Neuronal stem cell (in vitro differentiated cells): ENCODE data around the gene KDM1B.

Experiments used
- DNase-seq: peaks from one replicate; pipeline ENCODE4 v3.0.0-alpha.2; 2013; ENCODE audit warnings: low spot score
- H2AFZ ChIP-seq: one replicate; pipeline ENCODE4 v1.6.1; 2013; ENCODE audit warnings: mild to moderate bottlenecking, low read length, inconsistent platforms
- H2AK5ac ChIP-seq: 2 replicates; pipeline ENCODE4 v1.6.1; 2013; ENCODE audit warnings: low read depth, mild to moderate bottlenecking, inconsistent platforms, low read length, moderate library complexity, mixed read lengths
- H2BK120ac ChIP-seq: 2 replicates; pipeline ENCODE4 v1.6.1; 2013; ENCODE audit warnings: low read depth, mild to moderate bottlenecking, inconsistent platforms, low read length, moderate library complexity, mixed read lengths
- H2BK12ac ChIP-seq: one replicate; pipeline ENCODE4 v1.6.1; 2013; ENCODE audit warnings: low read length, inconsistent platforms
- H2BK15ac ChIP-seq: 2 replicates; pipeline ENCODE4 v1.6.1; 2013; ENCODE audit warnings: mild to moderate bottlenecking, low read length, inconsistent platforms, mixed read lengths
- H2BK5ac ChIP-seq: one replicate; pipeline ENCODE4 v1.6.1; 2013; ENCODE audit warnings: inconsistent platforms, mild to moderate bottlenecking, low read length, moderate library complexity
- H3K14ac ChIP-seq: one replicate; pipeline ENCODE4 v1.6.1; 2013; ENCODE audit warnings: low read length, inconsistent platforms
- H3K18ac ChIP-seq: 2 replicates; pipeline ENCODE4 v1.6.1; 2013; ENCODE audit warnings: low read length, inconsistent platforms
- H3K23ac ChIP-seq: 2 replicates; pipeline ENCODE4 v1.6.1; 2013; ENCODE audit warnings: low read depth, mild to moderate bottlenecking, mixed read lengths, low read length, inconsistent platforms; ENCODE audit not compliant: poor library complexity
- H3K27ac ChIP-seq: replicated peaks from 3 replicates; pipeline ENCODE4 v1.5.1; 2013; ENCODE audit warnings: low read length, inconsistent platforms
- H3K27me3 ChIP-seq, 3 experiments: 2 replicates each; pipeline ENCODE4 v1.6.1; 2013; ENCODE audit warnings: low read length in 3 of 3, mild to moderate bottlenecking in 2 of 3, inconsistent platforms in 1 of 3, low read depth in 1 of 3, mixed read lengths in 1 of 3, moderate library complexity in 1 of 3; ENCODE audit not compliant: control insufficient read depth in 3 of 3, insufficient read depth in 3 of 3
- H3K36me3 ChIP-seq, 2 donors: replicated peaks in 1 of 2; 2 replicates each; pipeline ENCODE4 v1.6.1; 2013; ENCODE audit warnings: low read length in 2 of 2; ENCODE audit not compliant: control insufficient read depth in 2 of 2, insufficient read depth in 2 of 2
- H3K4ac ChIP-seq: 2 replicates; pipeline ENCODE4 v1.6.1; 2013; ENCODE audit warnings: inconsistent platforms, mild to moderate bottlenecking, low read length, moderate library complexity
- H3K4me1 ChIP-seq, 2 donors: 1 replicate in 1 of 2; 2 replicates in 1 of 2; pipeline ENCODE4 v1.6.1; 2013; ENCODE audit warnings: low read length in 2 of 2, low read depth in 1 of 2; ENCODE audit not compliant: control insufficient read depth in 2 of 2, insufficient read depth in 1 of 2
- H3K4me2 ChIP-seq: one replicate; pipeline ENCODE4 v1.6.1; 2013; ENCODE audit warnings: mild to moderate bottlenecking, low read length, inconsistent platforms; ENCODE audit not compliant: insufficient read depth, poor library complexity, severe bottlenecking
- H3K4me3 ChIP-seq, 2 donors: 2 replicates each; pipeline ENCODE4 v1.5.1; 2013; ENCODE audit warnings: low read length in 2 of 2, mild to moderate bottlenecking in 2 of 2, inconsistent platforms in 1 of 2, moderate library complexity in 1 of 2
- H3K79me1 ChIP-seq: one replicate; pipeline ENCODE4 v1.6.1; 2013; ENCODE audit warnings: low read depth, mild to moderate bottlenecking, inconsistent platforms, low read length, moderate library complexity
- H3K9ac ChIP-seq: one replicate; pipeline ENCODE4 v1.6.1; 2013; ENCODE audit warnings: mild to moderate bottlenecking, low read depth, low read length, inconsistent platforms; ENCODE audit not compliant: poor library complexity
- H3K9me3 ChIP-seq, 2 donors: replicated peaks in 1 of 2; 2 replicates each; pipeline versions ENCODE3 to v1.6.1; 2013; ENCODE audit warnings: low read length in 2 of 2, mild to moderate bottlenecking in 2 of 2, inconsistent platforms in 1 of 2, low read depth in 1 of 2, mixed read lengths in 1 of 2, moderate library complexity in 1 of 2; ENCODE audit not compliant: control insufficient read depth in 2 of 2, insufficient read depth in 1 of 2
- H4K8ac ChIP-seq: one replicate; pipeline ENCODE4 v1.6.1; 2013; ENCODE audit warnings: low read depth, mild to moderate bottlenecking, inconsistent platforms, low read length, moderate library complexity
- H4K91ac ChIP-seq: one replicate; pipeline ENCODE4 v1.6.1; 2013; ENCODE audit warnings: low read length, low read depth, mild to moderate bottlenecking, inconsistent platforms; ENCODE audit not compliant: poor library complexity
- WGBS, 2 donors: extraction: QIAGEN DNeasy Blood & Tissue Kit; methylation state at CpG; one replicate each; pipeline ENCODE4 v1.1.7; 2013; ENCODE audit warnings: missing lambda C conversion rate in 2 of 2, mixed read lengths in 1 of 2; ENCODE audit not compliant: insufficient read length in 2 of 2, insufficient replicate concordance in 1 of 2; ENCODE audit errors: extremely low coverage in 2 of 2; 5-methylcytosine and 5-hydroxymethylcytosine counted together

KDM1B gene

DNA sequence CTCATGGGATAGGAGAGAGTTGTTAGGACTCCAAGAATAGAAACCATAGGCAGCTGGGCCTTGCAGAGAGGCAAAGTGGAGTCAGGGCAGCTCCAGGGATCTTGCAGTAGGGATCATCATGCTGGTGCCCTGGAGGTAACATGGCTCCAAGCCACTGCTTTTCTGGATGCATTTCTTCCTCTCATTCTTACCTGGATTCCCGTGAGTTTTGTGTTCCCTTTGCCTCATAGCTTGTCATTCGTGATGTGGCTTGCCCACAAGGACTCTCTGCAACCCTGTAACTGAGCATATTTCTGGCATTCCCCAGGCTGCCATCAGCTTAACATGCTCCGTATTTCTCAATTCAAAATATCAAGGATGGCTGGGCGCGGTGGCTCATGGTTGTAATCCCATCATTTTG lies 38.1 kb upstream of the KDM1B start:
- no peak overlapping the region for H2BK12ac ChIP-seq
- H3K9ac ChIP-seq: no peak overlapping the region
- H4K91ac ChIP-seq: no peak overlapping the region
- H2AK5ac ChIP-seq: no peak overlapping the region
- no peak overlapping the region for H3K27ac ChIP-seq
- no peak overlapping the region for H2BK5ac ChIP-seq
- H4K8ac ChIP-seq: no peak overlapping the region
- no CpG with 5 or more reads among the region's 5 CpGs for WGBS, 2 donors
- peaks cover 0 to 18% (median 7%) of the 10 kb centered on the region in 3 experiments for H3K27me3 ChIP-seq
- H3K4me1 ChIP-seq: no peaks in the 10 kb centered on the region
- no peaks in the 10 kb centered on the region for H3K79me1 ChIP-seq
- H2AFZ ChIP-seq: no peak overlapping the region
- no peaks in the 10 kb centered on the region for H3K9me3 ChIP-seq
- no peaks in the 10 kb centered on the region for H3K36me3 ChIP-seq
- H3K23ac ChIP-seq: no peak overlapping the region
- no peak overlapping the region for H3K18ac ChIP-seq
- no peak overlapping the region for H3K4me2 ChIP-seq
- H3K4ac ChIP-seq: no peak overlapping the region
- H3K4me3 ChIP-seq: no peak overlapping the region
- H3K14ac ChIP-seq: no peak overlapping the region
- no peak overlapping the region for H2BK120ac ChIP-seq
- DNase-seq: no peak
- no peak overlapping the region for H2BK15ac ChIP-seq

GRCh38 chr6:18118330-18118729 lies 36.9 kb upstream of the KDM1B start:
- Histone ChIP-seq H3K9me3 (no peaks in the 10 kb centered on the region), H2BK5ac (no peak overlapping the region), H3K4me3 (no peak overlapping the region), H3K18ac (no peak overlapping the region), H3K4me1 (peaks cover 0 to 1% of the 10 kb centered on the region in 2 donors), H3K4ac (no peak overlapping the region), H2BK15ac (no peak overlapping the region), H3K27me3 (peaks cover 0 to 18% (median 10%) of the 10 kb centered on the region in 3 experiments), H2AK5ac (no peak overlapping the region), H2BK12ac (no peak overlapping the region), H3K14ac (no peak overlapping the region), H3K4me2 (no peak overlapping the region), H3K23ac (no peak overlapping the region), H2AFZ (no peak overlapping the region), H3K27ac (no peak overlapping the region), H4K91ac (no peak overlapping the region), H3K36me3 (no peaks in the 10 kb centered on the region), H3K9ac (no peak overlapping the region), H2BK120ac (no peak overlapping the region), H4K8ac (no peak overlapping the region), H3K79me1 (no peaks in the 10 kb centered on the region)
- WGBS, 2 donors: no CpG with 5 or more reads among the region's 3 CpGs
- DNase-seq: no peak

GRCh38 chr6:18119236-18119635 lies 36.0 kb upstream of the KDM1B start:
- no peak overlapping the region for H2BK15ac ChIP-seq
- no peak overlapping the region for H4K8ac ChIP-seq
- H3K14ac ChIP-seq: no peak overlapping the region
- no peak overlapping the region for H3K4me2 ChIP-seq
- H3K18ac ChIP-seq: no peak overlapping the region
- H3K23ac ChIP-seq: no peak overlapping the region
- no peaks in the 10 kb centered on the region for H3K9me3 ChIP-seq
- H2AFZ ChIP-seq: no peak overlapping the region
- H3K9ac ChIP-seq: no peak overlapping the region
- H4K91ac ChIP-seq: no peak overlapping the region
- no peak overlapping the region for H3K4ac ChIP-seq
- peaks cover 0 to 18% (median 10%) of the 10 kb centered on the region in 3 experiments for H3K27me3 ChIP-seq
- no peak for DNase-seq
- peaks cover 0 to 1% of the 10 kb centered on the region in 2 donors for H3K4me1 ChIP-seq
- H3K79me1 ChIP-seq: no peaks in the 10 kb centered on the region
- H3K27ac ChIP-seq: no peak overlapping the region
- H2AK5ac ChIP-seq: no peak overlapping the region
- H2BK12ac ChIP-seq: no peak overlapping the region
- no peaks in the 10 kb centered on the region for H3K36me3 ChIP-seq
- H2BK5ac ChIP-seq: no peak overlapping the region
- no CpG with 5 or more reads among the region's 5 CpGs for WGBS, 2 donors
- no peak overlapping the region for H3K4me3 ChIP-seq
- H2BK120ac ChIP-seq: no peak overlapping the region

- Histone ChIP-seq H3K14ac (no peak overlapping the region), H3K4me2 (no peak overlapping the region), H3K4ac (no peak overlapping the region), H3K18ac (no peak overlapping the region), H4K8ac (no peak overlapping the region), H3K4me1 (peaks cover 0 to 3% of the 10 kb centered on the region in 2 donors), H2BK5ac (no peak overlapping the region), H3K23ac (peak overlapping the region; percentile 92), H3K9me3 (no peaks in the 10 kb centered on the region), H3K79me1 (no peaks in the 10 kb centered on the region), H3K27ac (no peak overlapping the region), H2AFZ (peak overlapping the region; percentile 88), H2BK120ac (no peak overlapping the region), H3K27me3 (peaks cover 0 to 18% (median 10%) of the 10 kb centered on the region in 3 experiments), H2BK12ac (no peak overlapping the region), H2BK15ac (no peak overlapping the region), H3K9ac (no peak overlapping the region), H4K91ac (no peak overlapping the region), H3K4me3 (no peak overlapping the region), H2AK5ac (no peak overlapping the region), H3K36me3 (no peaks in the 10 kb centered on the region)
- no peak for DNase-seq
- no CpG with 5 or more reads among the region's 19 CpGs for WGBS, 2 donors
These were observed 33.6 kb upstream of the KDM1B start for GRCh38 chr6:18121580-18122127.
